Smooth muscle cell (in vitro differentiated cells): Measurements from ENCODE around the gene KRTAP1-1. TPM values are rescaled to one million over a fixed set of nuclear protein-coding genes. Genes with fewer than 3 reads are reported as not detected.
"Not testable (repeated sequence)": the region's sequence is repeated elsewhere in the genome, so short reads cannot be mapped to it uniquely, and the experiment has no call there.

Experiments
- DNase-seq: peaks from one replicate; lab custom pipeline; 2025; ENCODE audit not compliant: unreplicated experiment; lab: John Stamatoyannopoulos, UW
- H2AFZ ChIP-seq: fragments of 200-600 bp; sonication (generic); 2 replicates; pipeline ENCODE4 v1.6.0; 2016; ENCODE audit warnings: antibody characterized with exemption, low read depth, mild to moderate bottlenecking
- H3F3A ChIP-seq: fragments of 200-600 bp; sonication (generic); 2 replicates; pipeline ENCODE4 v1.6.0; 2017; ENCODE audit warnings: antibody characterized with exemption, low read depth
- H3K27ac ChIP-seq: fragments of 200-600 bp; sonication (generic); 2 replicates; pipeline ENCODE4 v1.5.1; 2016; ENCODE audit warnings: low read depth, mild to moderate bottlenecking
- H3K27me3 ChIP-seq: fragments of 200-600 bp; sonication (generic); 2 replicates; pipeline ENCODE4 v1.6.1; 2016; ENCODE audit warnings: low read depth, mild to moderate bottlenecking
- H3K36me3 ChIP-seq: fragments of 200-600 bp; sonication (generic); 2 replicates; pipeline ENCODE4 v1.5.1; 2016; ENCODE audit warnings: low read depth
- H3K4me1 ChIP-seq: fragments of 200-600 bp; sonication (generic); 2 replicates; pipeline ENCODE4 v1.5.1; 2016; ENCODE audit warnings: low read depth
- H3K4me2 ChIP-seq: fragments of 200-600 bp; sonication (generic); 2 replicates; pipeline ENCODE4 v1.6.0; 2016; ENCODE audit warnings: mild to moderate bottlenecking
- H3K4me3 ChIP-seq: fragments of 200-600 bp; sonication (generic); 2 replicates; pipeline ENCODE4 v1.5.1; 2016; ENCODE audit warnings: mild to moderate bottlenecking
- H3K79me2 ChIP-seq: fragments of 200-600 bp; sonication (generic); 2 replicates; pipeline ENCODE4 v1.6.0; 2016; ENCODE audit warnings: low read depth, mild to moderate bottlenecking
- H3K9ac ChIP-seq: fragments of 200-600 bp; sonication (generic); 2 replicates; pipeline ENCODE4 v1.6.0; 2016; ENCODE audit warnings: low read depth
- H3K9me3 ChIP-seq: fragments of 200-600 bp; sonication (generic); replicated peaks from 2 replicates; pipeline ENCODE4 v1.5.1; 2016; ENCODE audit warnings: low read depth
- H4K20me1 ChIP-seq: fragments of 200-600 bp; sonication (generic); 2 replicates; pipeline ENCODE4 v1.6.0; 2016; ENCODE audit warnings: low read depth
- CTCF ChIP-seq: fragments of 200-600 bp; sonication (generic); IDR thresholded peaks from 2 replicates; pipeline ENCODE4 v1.5.1; 2017; ENCODE audit warnings: borderline replicate concordance, mild to moderate bottlenecking, antibody characterized with exemption; ENCODE audit not compliant: insufficient read depth, poor library complexity, severe bottlenecking
- WGBS: methylation state at CpG from one replicate; pipeline ENCODE4 v1.1.7; 2016; ENCODE audit warnings: low lambda C conversion rate; 5-methylcytosine and 5-hydroxymethylcytosine counted together
- polyA plus RNA-seq: library from polyadenylated mRNA; unstranded; fragments of >200 nt; fragmentation: Nextera tagmentation; extraction: Ambion mirVana; gene quantifications from 2 replicates; pipeline ENCODE4 v1.2.1, GENCODE V29; 2016
- total RNA-seq: library from RNA; depleted of rRNA; stranded (reverse); fragments of >200 nt; gene quantifications from 2 replicates; pipeline ENCODE4 v1.2.3, GENCODE V29; 2014

Gene KRTAP1-1
- total and polyA plus RNA-seq, 2 experiments from 2014 or later, result not detected

- Histone ChIP-seq H2AFZ (no peak overlapping the region), H3K4me3 (no peak overlapping the region), H3K4me1 (peaks cover 6% of the 10 kb centered on the region), H3K27ac (peak overlapping the region; percentile 89), H3F3A (peaks cover 3% of the 10 kb centered on the region), H3K79me2 (no peaks in the 10 kb centered on the region), H3K9ac (no peak overlapping the region), H3K9me3 (no peaks in the 10 kb centered on the region), H3K27me3 (no peaks in the 10 kb centered on the region), H3K4me2 (no peak overlapping the region), H3K36me3 (no peaks in the 10 kb centered on the region), H4K20me1 (no peaks in the 10 kb centered on the region)
- no peak for TF ChIP-seq CTCF
- no peak for DNase-seq
- WGBS, result 83% methylated on average over 4 of the region's 4 CpGs
Observed at GRCh38 chr17:41063449-41063848, 22.2 kb upstream of the KRTAP1-1 start.

DNA sequence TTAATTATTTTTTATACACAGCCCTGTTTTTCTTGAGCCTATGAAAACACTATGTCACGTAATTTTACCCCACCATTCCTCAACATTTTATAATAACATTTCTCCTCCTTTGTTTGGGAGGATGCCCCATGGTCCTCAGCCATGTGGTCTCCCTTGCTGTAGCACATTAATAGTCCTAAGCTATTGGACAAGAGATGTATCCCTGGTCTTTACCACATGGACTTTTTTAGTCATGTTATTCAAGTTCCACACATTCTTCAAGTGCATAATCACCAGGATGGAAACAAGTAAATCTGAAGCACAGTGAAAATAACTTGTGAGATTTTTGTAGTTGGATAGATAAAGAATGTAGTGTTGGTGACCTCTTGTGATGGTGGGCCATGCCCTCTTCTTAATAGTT is 20.7 kb upstream of the KRTAP1-1 start:
- Histone ChIP-seq H3K79me2 (no peaks in the 10 kb centered on the region), H3K9ac (peak overlapping the region; percentile 61), H3K4me2 (no peak overlapping the region), H2AFZ (no peak overlapping the region), H3F3A (peaks cover 3% of the 10 kb centered on the region), H3K27ac (peak overlapping the region; percentile 89), H3K4me1 (peaks cover 6% of the 10 kb centered on the region), H3K4me3 (no peak overlapping the region), H4K20me1 (no peaks in the 10 kb centered on the region), H3K27me3 (no peaks in the 10 kb centered on the region), H3K36me3 (no peaks in the 10 kb centered on the region), H3K9me3 (no peaks in the 10 kb centered on the region)
- WGBS, result 72% methylated on average over 1 of the region's 1 CpG
- TF ChIP-seq CTCF, result no peak
- DNase-seq, result no peak

DNA sequence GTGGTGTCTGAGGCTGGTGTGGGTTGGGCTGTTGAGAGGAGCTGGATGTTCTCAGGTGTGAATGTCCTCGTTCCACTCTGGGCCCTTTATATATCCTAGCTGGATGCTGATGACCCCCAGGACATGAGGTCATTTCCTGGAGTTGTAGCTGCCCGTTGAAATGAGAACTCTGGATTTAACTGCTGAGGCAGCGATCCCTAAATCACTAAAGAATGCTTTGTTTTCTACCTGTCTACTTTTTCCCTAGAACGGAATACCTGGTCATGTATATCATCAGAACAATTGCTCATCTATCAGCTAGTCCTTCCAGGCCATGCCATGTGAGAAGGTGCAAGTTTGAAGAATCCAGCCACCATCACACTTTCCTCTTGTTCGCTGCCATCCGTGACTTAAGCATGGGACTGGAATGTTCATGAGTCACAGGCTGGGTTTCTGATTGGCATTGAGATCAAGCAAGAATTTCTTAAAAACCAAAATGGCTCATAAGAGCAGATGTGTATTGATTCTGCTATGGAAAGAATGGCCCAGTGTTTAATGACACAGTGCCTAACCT is 18.9 kb upstream of the KRTAP1-1 start, which contains the start of gene KRTAP2-3:
Gene KRTAP2-3 (minus strand): TSS at position 63 of the 553 bp plus-strand sequence. CDS start 64 bp downstream, outside the sequence.
- H3K27me3 ChIP-seq, result no peaks in the 10 kb centered on the region
- H3F3A ChIP-seq, result peaks cover 3% of the 10 kb centered on the region
- H3K4me2 ChIP-seq, result peak within 1 kb of the TSS; percentile 60
- WGBS, result 30% methylated on average over 6 of the region's 6 CpGs
- H2AFZ ChIP-seq, result no peak within 1 kb of the TSS
- peaks cover 6% of the 10 kb centered on the region for H3K4me1 ChIP-seq
- H3K79me2 ChIP-seq, result no peaks in the 10 kb centered on the region
- H3K36me3 ChIP-seq, result no peaks in the 10 kb centered on the region
- no peaks in the 10 kb centered on the region for H4K20me1 ChIP-seq
- H3K4me3 ChIP-seq, result no peak within 1 kb of the TSS
- H3K9me3 ChIP-seq, result no peaks in the 10 kb centered on the region
- H3K9ac ChIP-seq, result peak within 1 kb of the TSS; percentile 61
- peak within 1 kb of the TSS; percentile 89 for H3K27ac ChIP-seq
- no peak for DNase-seq
- no peak for TF ChIP-seq CTCF

DNA sequence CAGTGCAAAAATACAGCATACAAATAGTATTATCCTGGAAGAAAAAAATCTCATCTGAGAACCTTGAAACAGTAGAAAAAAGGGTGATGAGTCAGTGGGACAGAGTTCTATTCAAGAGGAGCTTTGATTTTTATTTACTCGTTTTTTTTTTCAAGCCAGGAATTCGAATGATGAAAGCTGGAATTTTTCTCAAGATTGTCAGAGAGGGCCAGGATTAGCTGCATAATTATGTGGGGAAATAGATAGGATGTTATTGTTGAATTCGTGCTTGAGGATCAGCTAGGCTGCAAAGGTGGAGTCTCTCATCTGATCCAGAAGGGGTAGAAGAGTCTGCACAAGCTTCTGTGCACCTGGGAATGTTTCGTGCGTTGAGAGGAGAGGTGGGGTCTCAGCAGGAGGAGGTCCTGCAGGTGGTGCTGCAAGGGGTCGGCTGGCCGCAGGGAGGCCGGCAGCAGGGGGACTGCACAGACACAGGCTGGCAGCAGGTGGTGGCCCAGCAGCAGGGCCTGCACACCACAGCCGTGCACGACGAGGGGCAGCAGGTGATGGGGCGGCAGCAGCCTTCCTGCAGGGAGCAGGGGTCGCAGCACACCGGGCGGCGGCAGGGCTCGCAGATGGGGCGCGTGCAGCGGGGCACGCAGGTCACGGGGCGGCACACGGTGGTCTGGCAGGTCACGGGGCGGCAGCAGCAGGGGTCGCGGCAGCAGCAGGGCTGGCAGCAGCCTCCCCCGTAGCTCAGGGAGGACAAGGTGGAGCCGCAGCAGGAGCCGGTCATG is 18.2 kb upstream of the KRTAP1-1 start:
- H4K20me1 ChIP-seq, H3F3A ChIP-seq, H3K27me3 ChIP-seq, H3K4me1 ChIP-seq, H3K79me2 ChIP-seq, DNase-seq, H3K9ac ChIP-seq, H2AFZ ChIP-seq, H3K9me3 ChIP-seq, H3K4me3 ChIP-seq, H3K36me3 ChIP-seq: not testable (repeated sequence)
- Histone ChIP-seq H3K4me2 (peak overlapping the region; percentile 60), H3K27ac (peak overlapping the region; percentile 89)
- WGBS, result 53% methylated on average over 11 of the region's 31 CpGs
